HG03025 (cell line): ENCODE data around the gene ATP2B2.

ENCODE experiments used
- ATAC-seq: cut with Tn5 transposase; IDR thresholded peaks from one replicate; pipeline ENCODE4 v1.9.1; 2021; ENCODE audit warnings: mild to moderate bottlenecking, moderate library complexity; ENCODE audit not compliant: unreplicated experiment, low FRiP score

Gene ATP2B2

GRCh38 chr3:10455545-10455914 is 49.9 kb downstream of the ATP2B2 start:
- ATAC-seq = no peak

GRCh38 chr3:10454907-10455544 is 50.4 kb downstream of the ATP2B2 start:
- no peak for ATAC-seq

GRCh38 chr3:10453431-10454163 is 51.8 kb downstream of the ATP2B2 start:
- ATAC-seq = no peak

- no peak for ATAC-seq
These were observed 54.6 kb downstream of the ATP2B2 start for GRCh38 chr3:10450494-10451440.

- no peak for ATAC-seq
These were observed 56.0 kb downstream of the ATP2B2 start for GRCh38 chr3:10449436-10449835.

- ATAC-seq = no peak
These were observed 56.8 kb downstream of the ATP2B2 start for GRCh38 chr3:10448544-10448943.

- no peak for ATAC-seq
These were observed 57.7 kb downstream of the ATP2B2 start for GRCh38 chr3:10447527-10448260.

GRCh38 chr3:10447110-10447509 is 58.3 kb downstream of the ATP2B2 start:
- no peak for ATAC-seq

- no peak for ATAC-seq
These were observed 59.7 kb downstream of the ATP2B2 start for GRCh38 chr3:10445561-10446175.

- no peak for ATAC-seq
These were observed 60.9 kb downstream of the ATP2B2 start for GRCh38 chr3:10444511-10444910.

GRCh38 chr3:10444110-10444429 is 61.3 kb downstream of the ATP2B2 start:
- ATAC-seq = no peak

GRCh38 chr3:10443272-10444109 is 61.9 kb downstream of the ATP2B2 start:
- no peak for ATAC-seq

GRCh38 chr3:10442151-10442795 is 63.1 kb downstream of the ATP2B2 start:
- no peak for ATAC-seq

- no peak for ATAC-seq
These were observed 64.7 kb downstream of the ATP2B2 start for GRCh38 chr3:10440684-10441083.

- ATAC-seq = no peak
These were observed 66.3 kb downstream of the ATP2B2 start for GRCh38 chr3:10438902-10439610.

- no peak for ATAC-seq
These were observed 67.1 kb downstream of the ATP2B2 start for GRCh38 chr3:10437995-10438901.

- ATAC-seq = no peak
These were observed 68.0 kb downstream of the ATP2B2 start for GRCh38 chr3:10437272-10437994.
